WTC11 (cell line): ENCODE measurements around the gene JUP. TPM values are rescaled to one million over a fixed set of nuclear protein-coding genes. Genes with fewer than 3 reads are reported as not detected.

Experiments
- ATAC-seq: fragments of 200-7000 bp; cut with Tn5 transposase; 2 replicates; pipeline ENCODE4 v1.10.0; 2021; ENCODE audit warnings: mild to moderate bottlenecking, moderate library complexity
- CTCF ChIA-PET: fragments of 300-600 bp; sonication (Branson Sonifier 250); formaldehyde crosslinking; loops from one replicate; lab custom pipeline; 2021; ENCODE audit warnings: antibody characterized with exemption; lab: Charles Lee
- POLR2A ChIA-PET: fragments of 350-600 bp; sonication (Branson Sonifier 250); formaldehyde crosslinking; loops from one replicate; lab custom pipeline; 2021; ENCODE audit warnings: antibody characterized with exemption; lab: Charles Lee
- DNase-seq: peaks from one replicate; pipeline ENCODE4 v3.0.0; 2021; ENCODE audit warnings: low spot score
- H3K27ac Mint-ChIP-seq: 2 replicates; pipeline ENCODE4 v1.8.0; 2021; ENCODE audit warnings: mixed read lengths
- H3K27me3 Mint-ChIP-seq: 2 replicates; pipeline ENCODE4 v1.8.0; 2021; ENCODE audit warnings: low read depth, mild to moderate bottlenecking, moderate library complexity, mixed read lengths
- H3K36me3 Mint-ChIP-seq: 2 replicates; pipeline ENCODE4 v1.8.0; 2021; ENCODE audit warnings: mixed read lengths
- H3K4me1 Mint-ChIP-seq: 2 replicates; pipeline ENCODE4 v1.8.0; 2022; ENCODE audit warnings: mixed read lengths
- H3K4me3 Mint-ChIP-seq: 2 replicates; pipeline ENCODE4 v1.8.0; 2021; ENCODE audit warnings: mild to moderate bottlenecking, moderate library complexity, mixed read lengths
- H3K9me3 Mint-ChIP-seq: 2 replicates; pipeline ENCODE4 v1.8.0; 2021; ENCODE audit warnings: mixed read lengths
- ATF1 ChIP-seq: sonication (generic); formaldehyde crosslinking; IDR thresholded peaks from 2 replicates; pipeline ENCODE4 v1.8.1; 2023; ENCODE audit warnings: mild to moderate bottlenecking, moderate library complexity, missing genetic modification reagents
- JUN ChIP-seq: sonication (generic); formaldehyde crosslinking; IDR thresholded peaks from 2 replicates; pipeline ENCODE4 v1.8.0; 2023; ENCODE audit warnings: mild to moderate bottlenecking, missing genetic modification reagents
- KAT7 ChIP-seq: sonication (generic); formaldehyde crosslinking; IDR thresholded peaks from 2 replicates; pipeline ENCODE4 v1.8.1; 2023; ENCODE audit warnings: missing genetic modification reagents, mild to moderate bottlenecking, borderline replicate concordance
- NFYB ChIP-seq: sonication (generic); formaldehyde crosslinking; conservative IDR thresholded peaks from 2 replicates; pipeline ENCODE4 v1.8.0; 2022; ENCODE audit warnings: low read depth, missing genetic modification reagents
- SP1 ChIP-seq: sonication (generic); formaldehyde crosslinking; conservative IDR thresholded peaks from 2 replicates; pipeline ENCODE4 v1.8.1; 2022; ENCODE audit warnings: missing genetic modification reagents
- total RNA-seq: library from RNA; stranded (reverse); gene quantifications from 3 replicates; pipeline ENCODE4 v1.2.3, GENCODE V29; 2021
- TF ChIP-seq, protein P1 (sequence below): fragments of 250-450 bp; sonication (Bioruptor Pico); conservative IDR thresholded peaks from 2 replicates; pipeline ENCODE4 v1.9.0; 2021; ENCODE audit warnings: mild to moderate bottlenecking
- TF ChIP-seq, protein P2 (sequence below): fragments of 250-450 bp; sonication (Bioruptor Pico); IDR thresholded peaks from 2 replicates; pipeline ENCODE4 v1.9.0; 2021; ENCODE audit warnings: moderate library complexity, mild to moderate bottlenecking, inconsistent platforms, borderline replicate concordance
- TF ChIP-seq, protein P3 (sequence below): fragments of 250-450 bp; sonication (Bioruptor Pico); IDR thresholded peaks from 2 replicates; pipeline ENCODE4 v1.8.0; 2021; ENCODE audit warnings: mild to moderate bottlenecking
- TF ChIP-seq, protein P4 (sequence below): fragments of 250-450 bp; sonication (Bioruptor Pico); IDR thresholded peaks from 2 replicates; pipeline ENCODE4 v1.9.0; 2021; ENCODE audit warnings: mild to moderate bottlenecking
- TF ChIP-seq, protein P5 (sequence below): fragments of 200-600 bp; IDR thresholded peaks from 2 replicates; pipeline ENCODE4 v1.8.0; 2022; ENCODE audit warnings: antibody characterized with exemption
- TF ChIP-seq, protein P6 (sequence below): sonication (generic); formaldehyde crosslinking; IDR thresholded peaks from 2 replicates; pipeline ENCODE4 v1.8.1; 2023; ENCODE audit warnings: mild to moderate bottlenecking, missing genetic modification reagents
- TF ChIP-seq, protein P7 (sequence below): sonication (generic); formaldehyde crosslinking; IDR thresholded peaks from 2 replicates; pipeline ENCODE4 v1.8.1; 2022; ENCODE audit warnings: low read depth, mild to moderate bottlenecking, moderate library complexity, missing genetic modification reagents, borderline replicate concordance

JUP gene
- total RNA-seq, 1 experiment from 2014 or later: 103 TPM

DNA sequence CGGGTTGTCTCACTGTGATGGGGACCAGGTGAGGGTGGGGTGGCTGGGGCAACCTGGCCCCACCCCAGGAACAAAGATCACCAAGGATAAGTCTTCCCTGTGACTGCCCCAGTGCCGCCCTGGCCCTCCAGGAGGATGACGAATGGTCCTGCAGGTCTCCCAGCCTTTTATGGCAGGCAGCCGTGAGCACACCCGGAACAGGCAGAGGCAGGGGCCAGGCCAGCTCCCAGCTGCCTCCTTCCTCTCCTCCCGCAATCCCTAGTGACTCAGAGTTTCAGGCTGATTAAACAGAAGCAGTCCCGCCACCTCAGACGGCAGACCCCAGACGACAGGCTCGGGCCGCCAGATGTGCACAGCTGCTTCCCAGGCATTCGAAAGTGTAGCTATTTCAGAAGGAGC lies 13.3 kb downstream of the JUP start:
- peaks cover 62% of the 10 kb centered on the region for H3K4me1 Mint-ChIP-seq
- peaks cover 19% of the 10 kb centered on the region for H3K36me3 Mint-ChIP-seq
- H3K27me3 Mint-ChIP-seq: no peaks in the 10 kb centered on the region
- H3K27ac Mint-ChIP-seq: peak overlapping the region; percentile 89; the same call in 1 of the 2 replicates
- H3K9me3 Mint-ChIP-seq: no peaks in the 10 kb centered on the region
- DNase-seq (peak; percentile 41), ATAC-seq (peak; percentile 19)
- CTCF ChIA-PET: interaction anchor here (0.7 to 7.1 kb wide), 8 partner anchors 9 to 328 kb away, joined by 3 to 135 read pairs (median 6); partner anchors contain the start of genes JUP and P3H4
- POLR2A ChIA-PET: interaction anchor here (1.1 to 2.9 kb wide), 4 partner anchors 9 to 92 kb away, joined by 3 to 37 read pairs (median 6); partner anchors contain the start of genes JUP and KLHL11
- TF ChIP-seq, protein P1, sequence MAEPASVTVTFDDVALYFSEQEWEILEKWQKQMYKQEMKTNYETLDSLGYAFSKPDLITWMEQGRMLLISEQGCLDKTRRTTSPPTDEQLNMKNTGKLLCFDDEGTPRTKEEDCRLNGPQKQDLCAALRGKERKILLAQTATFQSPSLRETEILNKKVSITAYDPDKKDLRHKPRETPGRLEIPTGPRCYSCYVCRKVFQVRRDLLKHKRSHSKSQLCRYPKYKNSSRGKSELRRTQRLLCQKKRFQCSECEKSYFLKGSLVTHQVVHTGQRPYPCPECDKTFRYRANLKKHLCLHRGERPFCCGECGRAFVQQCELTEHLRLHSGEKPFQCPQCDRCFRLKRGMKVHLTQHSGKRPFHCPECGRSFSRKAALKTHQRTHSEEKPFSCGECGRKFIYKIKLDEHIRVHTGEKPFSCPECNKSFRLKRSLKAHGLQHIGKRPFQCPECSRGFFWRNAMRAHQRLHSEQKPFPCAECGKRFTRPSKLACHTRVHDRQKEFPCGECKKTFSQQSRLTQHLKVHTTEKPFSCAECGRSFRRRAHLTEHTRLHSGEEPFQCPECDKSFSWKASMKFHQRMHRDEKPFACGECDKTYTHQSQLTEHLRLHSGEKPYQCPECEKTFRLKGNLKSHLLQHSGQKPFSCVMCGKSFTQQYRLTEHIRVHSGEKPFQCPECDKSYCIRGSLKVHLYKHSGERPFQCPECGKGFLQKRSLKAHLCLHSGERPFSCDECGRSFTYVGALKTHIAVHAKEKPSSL (CRISPR knock-in tag): no peak
- TF ChIP-seq, protein P2, sequence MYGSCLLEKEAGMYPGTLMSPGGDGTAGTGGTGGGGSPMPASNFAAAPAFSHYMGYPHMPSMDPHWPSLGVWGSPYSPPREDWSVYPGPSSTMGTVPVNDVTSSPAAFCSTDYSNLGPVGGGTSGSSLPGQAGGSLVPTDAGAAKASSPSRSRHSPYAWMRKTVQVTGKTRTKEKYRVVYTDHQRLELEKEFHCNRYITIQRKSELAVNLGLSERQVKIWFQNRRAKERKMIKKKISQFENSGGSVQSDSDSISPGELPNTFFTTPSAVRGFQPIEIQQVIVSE (CRISPR knock-in tag): no peak
- TF ChIP-seq, protein P3, sequence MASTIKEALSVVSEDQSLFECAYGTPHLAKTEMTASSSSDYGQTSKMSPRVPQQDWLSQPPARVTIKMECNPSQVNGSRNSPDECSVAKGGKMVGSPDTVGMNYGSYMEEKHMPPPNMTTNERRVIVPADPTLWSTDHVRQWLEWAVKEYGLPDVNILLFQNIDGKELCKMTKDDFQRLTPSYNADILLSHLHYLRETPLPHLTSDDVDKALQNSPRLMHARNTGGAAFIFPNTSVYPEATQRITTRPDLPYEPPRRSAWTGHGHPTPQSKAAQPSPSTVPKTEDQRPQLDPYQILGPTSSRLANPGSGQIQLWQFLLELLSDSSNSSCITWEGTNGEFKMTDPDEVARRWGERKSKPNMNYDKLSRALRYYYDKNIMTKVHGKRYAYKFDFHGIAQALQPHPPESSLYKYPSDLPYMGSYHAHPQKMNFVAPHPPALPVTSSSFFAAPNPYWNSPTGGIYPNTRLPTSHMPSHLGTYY (CRISPR knock-in tag): no peak
- TF ChIP-seq SP1 (no peak), NFYB (no peak), JUN (CRISPR knock-in tag) (no peak), KAT7 (CRISPR knock-in tag) (no peak), ATF1 (CRISPR knock-in tag) (no peak)
- TF ChIP-seq, protein P4, sequence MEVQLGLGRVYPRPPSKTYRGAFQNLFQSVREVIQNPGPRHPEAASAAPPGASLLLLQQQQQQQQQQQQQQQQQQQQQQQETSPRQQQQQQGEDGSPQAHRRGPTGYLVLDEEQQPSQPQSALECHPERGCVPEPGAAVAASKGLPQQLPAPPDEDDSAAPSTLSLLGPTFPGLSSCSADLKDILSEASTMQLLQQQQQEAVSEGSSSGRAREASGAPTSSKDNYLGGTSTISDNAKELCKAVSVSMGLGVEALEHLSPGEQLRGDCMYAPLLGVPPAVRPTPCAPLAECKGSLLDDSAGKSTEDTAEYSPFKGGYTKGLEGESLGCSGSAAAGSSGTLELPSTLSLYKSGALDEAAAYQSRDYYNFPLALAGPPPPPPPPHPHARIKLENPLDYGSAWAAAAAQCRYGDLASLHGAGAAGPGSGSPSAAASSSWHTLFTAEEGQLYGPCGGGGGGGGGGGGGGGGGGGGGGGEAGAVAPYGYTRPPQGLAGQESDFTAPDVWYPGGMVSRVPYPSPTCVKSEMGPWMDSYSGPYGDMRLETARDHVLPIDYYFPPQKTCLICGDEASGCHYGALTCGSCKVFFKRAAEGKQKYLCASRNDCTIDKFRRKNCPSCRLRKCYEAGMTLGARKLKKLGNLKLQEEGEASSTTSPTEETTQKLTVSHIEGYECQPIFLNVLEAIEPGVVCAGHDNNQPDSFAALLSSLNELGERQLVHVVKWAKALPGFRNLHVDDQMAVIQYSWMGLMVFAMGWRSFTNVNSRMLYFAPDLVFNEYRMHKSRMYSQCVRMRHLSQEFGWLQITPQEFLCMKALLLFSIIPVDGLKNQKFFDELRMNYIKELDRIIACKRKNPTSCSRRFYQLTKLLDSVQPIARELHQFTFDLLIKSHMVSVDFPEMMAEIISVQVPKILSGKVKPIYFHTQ (CRISPR knock-in tag): no peak
- TF ChIP-seq, protein P5, sequence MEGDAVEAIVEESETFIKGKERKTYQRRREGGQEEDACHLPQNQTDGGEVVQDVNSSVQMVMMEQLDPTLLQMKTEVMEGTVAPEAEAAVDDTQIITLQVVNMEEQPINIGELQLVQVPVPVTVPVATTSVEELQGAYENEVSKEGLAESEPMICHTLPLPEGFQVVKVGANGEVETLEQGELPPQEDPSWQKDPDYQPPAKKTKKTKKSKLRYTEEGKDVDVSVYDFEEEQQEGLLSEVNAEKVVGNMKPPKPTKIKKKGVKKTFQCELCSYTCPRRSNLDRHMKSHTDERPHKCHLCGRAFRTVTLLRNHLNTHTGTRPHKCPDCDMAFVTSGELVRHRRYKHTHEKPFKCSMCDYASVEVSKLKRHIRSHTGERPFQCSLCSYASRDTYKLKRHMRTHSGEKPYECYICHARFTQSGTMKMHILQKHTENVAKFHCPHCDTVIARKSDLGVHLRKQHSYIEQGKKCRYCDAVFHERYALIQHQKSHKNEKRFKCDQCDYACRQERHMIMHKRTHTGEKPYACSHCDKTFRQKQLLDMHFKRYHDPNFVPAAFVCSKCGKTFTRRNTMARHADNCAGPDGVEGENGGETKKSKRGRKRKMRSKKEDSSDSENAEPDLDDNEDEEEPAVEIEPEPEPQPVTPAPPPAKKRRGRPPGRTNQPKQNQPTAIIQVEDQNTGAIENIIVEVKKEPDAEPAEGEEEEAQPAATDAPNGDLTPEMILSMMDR: no peak
- TF ChIP-seq, protein P6, sequence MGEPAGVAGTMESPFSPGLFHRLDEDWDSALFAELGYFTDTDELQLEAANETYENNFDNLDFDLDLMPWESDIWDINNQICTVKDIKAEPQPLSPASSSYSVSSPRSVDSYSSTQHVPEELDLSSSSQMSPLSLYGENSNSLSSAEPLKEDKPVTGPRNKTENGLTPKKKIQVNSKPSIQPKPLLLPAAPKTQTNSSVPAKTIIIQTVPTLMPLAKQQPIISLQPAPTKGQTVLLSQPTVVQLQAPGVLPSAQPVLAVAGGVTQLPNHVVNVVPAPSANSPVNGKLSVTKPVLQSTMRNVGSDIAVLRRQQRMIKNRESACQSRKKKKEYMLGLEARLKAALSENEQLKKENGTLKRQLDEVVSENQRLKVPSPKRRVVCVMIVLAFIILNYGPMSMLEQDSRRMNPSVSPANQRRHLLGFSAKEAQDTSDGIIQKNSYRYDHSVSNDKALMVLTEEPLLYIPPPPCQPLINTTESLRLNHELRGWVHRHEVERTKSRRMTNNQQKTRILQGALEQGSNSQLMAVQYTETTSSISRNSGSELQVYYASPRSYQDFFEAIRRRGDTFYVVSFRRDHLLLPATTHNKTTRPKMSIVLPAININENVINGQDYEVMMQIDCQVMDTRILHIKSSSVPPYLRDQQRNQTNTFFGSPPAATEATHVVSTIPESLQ (CRISPR knock-in tag): no peak
- TF ChIP-seq, protein P7, sequence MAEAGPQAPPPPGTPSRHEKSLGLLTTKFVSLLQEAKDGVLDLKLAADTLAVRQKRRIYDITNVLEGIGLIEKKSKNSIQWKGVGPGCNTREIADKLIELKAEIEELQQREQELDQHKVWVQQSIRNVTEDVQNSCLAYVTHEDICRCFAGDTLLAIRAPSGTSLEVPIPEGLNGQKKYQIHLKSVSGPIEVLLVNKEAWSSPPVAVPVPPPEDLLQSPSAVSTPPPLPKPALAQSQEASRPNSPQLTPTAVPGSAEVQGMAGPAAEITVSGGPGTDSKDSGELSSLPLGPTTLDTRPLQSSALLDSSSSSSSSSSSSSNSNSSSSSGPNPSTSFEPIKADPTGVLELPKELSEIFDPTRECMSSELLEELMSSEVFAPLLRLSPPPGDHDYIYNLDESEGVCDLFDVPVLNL (CRISPR knock-in tag): no peak
- H3K4me3 Mint-ChIP-seq: no peak overlapping the region
